ENCODE data around the gene DOC2A.
"Not testable (repeated sequence)": the region's sequence is repeated elsewhere in the genome, so short reads cannot be mapped to it uniquely, and the experiment has no call there.

Gene DOC2A

DNA sequence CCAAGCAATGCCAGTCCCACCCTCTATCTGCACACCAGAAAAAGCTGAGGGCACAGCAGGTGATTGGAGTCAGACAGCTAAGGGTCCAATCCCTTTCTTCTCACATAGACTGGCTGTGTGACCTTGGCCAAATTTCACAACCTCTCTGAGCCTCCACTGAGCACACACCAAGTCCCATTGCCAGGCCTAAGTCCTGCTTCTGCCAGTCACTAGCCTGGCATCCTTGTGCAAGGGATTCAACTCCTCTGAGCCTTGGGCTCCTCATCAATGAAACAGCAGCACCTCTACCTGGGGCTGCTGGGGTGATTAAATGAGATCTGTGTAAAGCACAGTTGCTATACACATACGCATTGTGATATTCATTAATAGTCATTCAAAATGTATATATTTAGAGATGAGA, 35.8 kb upstream of the DOC2A start:
- Histone ChIP-seq H3K4ac (ENCODE audit: low read length) (no peak overlapping the region), H4K91ac (ENCODE audit: low read depth, low read length, poor library complexity) (no peak overlapping the region), H3K4me2 (ENCODE audit: insufficient read depth, low read length, poor library complexity, severe bottlenecking) (no peak overlapping the region), H2AK5ac (ENCODE audit: low read depth, low read length) (peak overlapping the region; percentile 52), H3K36me3 (replicated peaks in 1 of 2; ENCODE audit: control insufficient read depth in 2 of 2, insufficient read depth in 2 of 2, low read length in 2 of 2) (no peaks in the 10 kb centered on the region), H3K18ac (ENCODE audit: low read length) (no peak overlapping the region), H3K4me1 (ENCODE audit: control insufficient read depth in 2 of 2, insufficient read depth in 1 of 2, low read depth in 1 of 2, low read length in 2 of 2) (peaks cover 2 to 4% of the 10 kb centered on the region in 2 donors), H4K8ac (ENCODE audit: low read depth, low read length) (no peak overlapping the region), H3K9ac (ENCODE audit: low read depth, low read length, poor library complexity) (no peak overlapping the region), H3K27me3 (ENCODE audit: control insufficient read depth in 3 of 3, insufficient read depth in 3 of 3, low read depth in 1 of 3, low read length in 3 of 3) (peaks cover 0 to 4% (median 0%) of the 10 kb centered on the region in 3 experiments), H2BK120ac (ENCODE audit: low read depth, low read length) (no peak overlapping the region), H3K79me1 (ENCODE audit: low read depth, low read length) (peaks cover 4% of the 10 kb centered on the region), H3K4me3 (ENCODE audit: low read length in 2 of 2) (no peak overlapping the region), H3K27ac (replicated peaks; ENCODE audit: low read length) (no peak overlapping the region), H2BK5ac (ENCODE audit: low read length) (no peak overlapping the region), H2AFZ (ENCODE audit: low read length) (no peak overlapping the region), H2BK15ac (ENCODE audit: low read length) (no peak overlapping the region), H3K14ac (ENCODE audit: low read length) (no peak overlapping the region), H2BK12ac (ENCODE audit: low read length) (no peak overlapping the region), H3K23ac (ENCODE audit: low read depth, low read length, poor library complexity) (no peak overlapping the region), H3K9me3 (replicated peaks in 1 of 2; ENCODE audit: control insufficient read depth in 2 of 2, insufficient read depth in 1 of 2, low read depth in 1 of 2, low read length in 2 of 2) (peaks cover 0 to 3% of the 10 kb centered on the region in 2 donors)
- no peak for DNase-seq (ENCODE audit: low spot score)
- no CpG with 5 or more reads among the region's 1 CpG for WGBS, 2 donors (ENCODE audit: extremely low coverage in 2 of 2, insufficient read length in 2 of 2, insufficient replicate concordance in 1 of 2)

GRCh38 chr16:30046178-30046577, 35.4 kb upstream of the DOC2A start:
- Histone ChIP-seq H2BK5ac (ENCODE audit: low read length) (no peak overlapping the region), H2AK5ac (ENCODE audit: low read depth, low read length) (peak overlapping the region; percentile 18), H3K36me3 (replicated peaks in 1 of 2; ENCODE audit: control insufficient read depth in 2 of 2, insufficient read depth in 2 of 2, low read length in 2 of 2) (no peaks in the 10 kb centered on the region), H3K9ac (ENCODE audit: low read depth, low read length, poor library complexity) (no peak overlapping the region), H2AFZ (ENCODE audit: low read length) (no peak overlapping the region), H3K4me1 (ENCODE audit: control insufficient read depth in 2 of 2, insufficient read depth in 1 of 2, low read depth in 1 of 2, low read length in 2 of 2) (peaks cover 2 to 4% of the 10 kb centered on the region in 2 donors), H3K27ac (replicated peaks; ENCODE audit: low read length) (no peak overlapping the region), H4K8ac (ENCODE audit: low read depth, low read length) (no peak overlapping the region), H3K79me1 (ENCODE audit: low read depth, low read length) (peaks cover 4% of the 10 kb centered on the region), H3K4ac (ENCODE audit: low read length) (no peak overlapping the region), H3K9me3 (replicated peaks in 1 of 2; ENCODE audit: control insufficient read depth in 2 of 2, insufficient read depth in 1 of 2, low read depth in 1 of 2, low read length in 2 of 2) (peaks cover 0 to 3% of the 10 kb centered on the region in 2 donors), H3K27me3 (ENCODE audit: control insufficient read depth in 3 of 3, insufficient read depth in 3 of 3, low read depth in 1 of 3, low read length in 3 of 3) (peaks cover 0 to 4% (median 0%) of the 10 kb centered on the region in 3 experiments), H2BK15ac (ENCODE audit: low read length) (no peak overlapping the region), H4K91ac (ENCODE audit: low read depth, low read length, poor library complexity) (no peak overlapping the region), H3K23ac (ENCODE audit: low read depth, low read length, poor library complexity) (no peak overlapping the region), H3K14ac (ENCODE audit: low read length) (no peak overlapping the region), H3K18ac (ENCODE audit: low read length) (no peak overlapping the region), H2BK12ac (ENCODE audit: low read length) (no peak overlapping the region), H2BK120ac (ENCODE audit: low read depth, low read length) (no peak overlapping the region), H3K4me2 (ENCODE audit: insufficient read depth, low read length, poor library complexity, severe bottlenecking) (no peak overlapping the region), H3K4me3 (ENCODE audit: low read length in 2 of 2) (no peak overlapping the region)
- no CpG with 5 or more reads among the region's 8 CpGs for WGBS, 2 donors (ENCODE audit: extremely low coverage in 2 of 2, insufficient read length in 2 of 2, insufficient replicate concordance in 1 of 2)
- no peak for DNase-seq (ENCODE audit: low spot score)

DNA sequence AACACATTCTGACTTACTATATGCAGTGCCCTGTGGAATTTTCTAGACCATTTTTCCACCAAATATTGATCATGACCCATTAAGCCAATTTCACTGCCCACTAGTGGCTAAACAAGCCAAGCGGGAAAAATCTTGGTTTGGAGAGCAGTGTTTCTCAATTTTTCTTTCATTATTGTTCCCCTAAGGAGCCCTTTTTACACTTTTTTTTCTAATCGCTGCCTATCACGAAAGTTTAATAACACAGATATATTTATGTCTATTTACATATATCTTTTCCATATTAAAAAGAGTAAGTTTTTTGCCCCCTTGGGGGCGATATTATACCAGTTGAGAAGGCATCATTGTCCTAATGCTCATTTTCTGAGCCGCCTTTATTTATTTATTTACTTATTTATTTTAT, 31.0 kb upstream of the DOC2A start:
- WGBS, 2 donors (ENCODE audit: extremely low coverage in 2 of 2, insufficient read length in 2 of 2, insufficient replicate concordance in 1 of 2) = no CpG with 5 or more reads among the region's 5 CpGs
- DNase-seq (ENCODE audit: low spot score) = no peak

GRCh38 chr16:30040690-30041089, 29.9 kb upstream of the DOC2A start:
- H3K23ac ChIP-seq (ENCODE audit: low read depth, low read length, poor library complexity); H3K4me2 ChIP-seq (ENCODE audit: insufficient read depth, low read length, poor library complexity, severe bottlenecking); H3K27me3 ChIP-seq (ENCODE audit: control insufficient read depth in 3 of 3, insufficient read depth in 3 of 3, low read depth in 1 of 3, low read length in 3 of 3); H2BK120ac ChIP-seq (ENCODE audit: low read depth, low read length); H3K14ac ChIP-seq (ENCODE audit: low read length); H2BK5ac ChIP-seq (ENCODE audit: low read length); H3K36me3 ChIP-seq (replicated peaks in 1 of 2; ENCODE audit: control insufficient read depth in 2 of 2, insufficient read depth in 2 of 2, low read length in 2 of 2); H3K18ac ChIP-seq (ENCODE audit: low read length); H3K4me3 ChIP-seq (ENCODE audit: low read length in 2 of 2); H2BK15ac ChIP-seq (ENCODE audit: low read length); H3K4me1 ChIP-seq (ENCODE audit: control insufficient read depth in 2 of 2, insufficient read depth in 1 of 2, low read depth in 1 of 2, low read length in 2 of 2); H3K4ac ChIP-seq (ENCODE audit: low read length); H3K27ac ChIP-seq (replicated peaks; ENCODE audit: low read length); H3K9ac ChIP-seq (ENCODE audit: low read depth, low read length, poor library complexity); H2BK12ac ChIP-seq (ENCODE audit: low read length); H4K91ac ChIP-seq (ENCODE audit: low read depth, low read length, poor library complexity); H2AFZ ChIP-seq (ENCODE audit: low read length); H2AK5ac ChIP-seq (ENCODE audit: low read depth, low read length); H3K79me1 ChIP-seq (ENCODE audit: low read depth, low read length); H4K8ac ChIP-seq (ENCODE audit: low read depth, low read length); DNase-seq (ENCODE audit: low spot score); H3K9me3 ChIP-seq (replicated peaks in 1 of 2; ENCODE audit: control insufficient read depth in 2 of 2, insufficient read depth in 1 of 2, low read depth in 1 of 2, low read length in 2 of 2): not testable (repeated sequence)
- WGBS, 2 donors (ENCODE audit: extremely low coverage in 2 of 2, insufficient read length in 2 of 2, insufficient replicate concordance in 1 of 2) = no CpG with 5 or more reads among the region's 5 CpGs

More for the DNA sequence above, 31.0 kb upstream of the DOC2A start:
- no peak overlapping the region for H2AFZ ChIP-seq (ENCODE audit: low read length)
- H3K36me3 ChIP-seq (replicated peaks in 1 of 2; ENCODE audit: control insufficient read depth in 2 of 2, insufficient read depth in 2 of 2, low read length in 2 of 2) = no peaks in the 10 kb centered on the region
- peaks cover 0 to 4% (median 0%) of the 10 kb centered on the region in 3 experiments for H3K27me3 ChIP-seq (ENCODE audit: control insufficient read depth in 3 of 3, insufficient read depth in 3 of 3, low read depth in 1 of 3, low read length in 3 of 3)
- no peak overlapping the region for H2BK12ac ChIP-seq (ENCODE audit: low read length)
- no peak overlapping the region for H3K4me2 ChIP-seq (ENCODE audit: insufficient read depth, low read length, poor library complexity, severe bottlenecking)
- H3K9me3 ChIP-seq (replicated peaks in 1 of 2; ENCODE audit: control insufficient read depth in 2 of 2, insufficient read depth in 1 of 2, low read depth in 1 of 2, low read length in 2 of 2) = peaks cover 0 to 3% of the 10 kb centered on the region in 2 donors
- H2BK15ac ChIP-seq (ENCODE audit: low read length) = no peak overlapping the region
- no peak overlapping the region for H3K4ac ChIP-seq (ENCODE audit: low read length)
- H3K4me3 ChIP-seq (ENCODE audit: low read length in 2 of 2) = no peak overlapping the region
- H3K23ac ChIP-seq (ENCODE audit: low read depth, low read length, poor library complexity) = no peak overlapping the region
- no peak overlapping the region for H2BK5ac ChIP-seq (ENCODE audit: low read length)
- no peak overlapping the region for H2AK5ac ChIP-seq (ENCODE audit: low read depth, low read length)
- H3K79me1 ChIP-seq (ENCODE audit: low read depth, low read length) = peaks cover 4% of the 10 kb centered on the region
- no peak overlapping the region for H3K14ac ChIP-seq (ENCODE audit: low read length)
- H3K4me1 ChIP-seq (ENCODE audit: control insufficient read depth in 2 of 2, insufficient read depth in 1 of 2, low read depth in 1 of 2, low read length in 2 of 2) = no peaks in the 10 kb centered on the region
- no peak overlapping the region for H3K9ac ChIP-seq (ENCODE audit: low read depth, low read length, poor library complexity)
- H4K91ac ChIP-seq (ENCODE audit: low read depth, low read length, poor library complexity) = no peak overlapping the region
- no peak overlapping the region for H4K8ac ChIP-seq (ENCODE audit: low read depth, low read length)
- no peak overlapping the region for H2BK120ac ChIP-seq (ENCODE audit: low read depth, low read length)
- no peak overlapping the region for H3K27ac ChIP-seq (replicated peaks; ENCODE audit: low read length)
- no peak overlapping the region for H3K18ac ChIP-seq (ENCODE audit: low read length)
